ENCODE measurements around the gene SH2B3. TPM values are rescaled to one million over a fixed set of nuclear protein-coding genes. Genes with fewer than 3 reads are reported as not detected.
"Not testable (repeated sequence)": the region's sequence is repeated elsewhere in the genome, so short reads cannot be mapped to it uniquely, and the experiment has no call there.

SH2B3 gene
- total and polyA plus RNA-seq, 8 donors = 2.5 to 21.7 (median 8.8) TPM

GRCh38 chr12:111368788-111369495 is 36.8 kb upstream of the SH2B3 start, which contains the start of gene PHETA1:
Gene PHETA1, minus strand, starts transcription at chr12:111369095. Its CDS starts 5,668 bp downstream, at chr12:111363427.
- DNase-seq = peak; percentile 97
- intact Hi-C loops (cut with DNase I; ENCODE audit: low total_unique reads) = no loop called here
- Histone ChIP-seq H3K4me3 (peak within 1 kb of the TSS; percentile 82 to 91 (median 86)), H3K36me3 (peaks cover 0 to 26% (median 24%) of the 10 kb centered on the region in 4 donors), H3K4me1 (peaks cover 33 to 56% (median 43%) of the 10 kb centered on the region in 4 donors), H3K27ac (peak within 1 kb of the TSS; percentile 80 to 91 (median 88)), H3K9me3 (no peaks in the 10 kb centered on the region), H3K27me3 (no peaks in the 10 kb centered on the region)
- peak in 1 of 7 experiments; percentile 25 for TF ChIP-seq CTCF (IDR thresholded peaks at IDR 0.05)
- no peak for TF ChIP-seq POLR2A (IDR thresholded peaks at IDR 0.05)
- peak in 2 of 3 donors; percentile 82 to 84 for TF ChIP-seq POLR2AphosphoS5 (IDR thresholded peaks at IDR 0.05)
- no peak for TF ChIP-seq EP300 (IDR thresholded peaks at IDR 0.05)
- WGBS, 5 donors = 1% methylated on average over 21 to 72 of the region's 72 CpGs

GRCh38 chr12:111369496-111370220 is 36.1 kb upstream of the SH2B3 start:
- WGBS, 5 donors = 52 to 68% (median 61%) methylated on average over 13 of the region's 13 CpGs
- intact Hi-C loops (cut with DNase I; ENCODE audit: low total_unique reads) = no loop called here
- TF ChIP-seq POLR2A (IDR thresholded peaks at IDR 0.05) = no peak
- TF ChIP-seq EP300 (IDR thresholded peaks at IDR 0.05) = no peak
- TF ChIP-seq POLR2AphosphoS5 (IDR thresholded peaks at IDR 0.05) = no peak
- TF ChIP-seq CTCF (IDR thresholded peaks at IDR 0.05) = no peak

GRCh38 chr12:111373231-111373630 is 32.5 kb upstream of the SH2B3 start:
- H3K4me3 ChIP-seq; DNase-seq; intact Hi-C loops (cut with DNase I; ENCODE audit: low total_unique reads); H3K27me3 ChIP-seq; H3K36me3 ChIP-seq; H3K27ac ChIP-seq; H3K9me3 ChIP-seq: not testable (repeated sequence)
- WGBS, 5 donors = 91 to 100% (median 95%) methylated on average over 1 of the region's 1 CpG
- H3K4me1 ChIP-seq = peaks cover 9 to 17% (median 14%) of the 10 kb centered on the region in 4 donors

More at GRCh38 chr12:111369496-111370220, 36.1 kb upstream of the SH2B3 start:
- peak overlapping the region in 4 of 5 donors; percentile 80 to 91 (median 88) for H3K27ac ChIP-seq
- DNase-seq = no peak
- H3K4me1 ChIP-seq = peaks cover 33 to 49% (median 39%) of the 10 kb centered on the region in 4 donors
- peak overlapping the region; percentile 82 to 91 (median 86) for H3K4me3 ChIP-seq
- no peaks in the 10 kb centered on the region for H3K27me3 ChIP-seq
- H3K36me3 ChIP-seq = peaks cover 0 to 18% (median 17%) of the 10 kb centered on the region in 4 donors
- H3K9me3 ChIP-seq = no peaks in the 10 kb centered on the region

- Histone ChIP-seq H3K27ac (no peak overlapping the region), H3K4me1 (no peaks in the 10 kb centered on the region), H3K4me3 (no peak overlapping the region), H3K36me3 (no peaks in the 10 kb centered on the region), H3K27me3 (no peaks in the 10 kb centered on the region), H3K9me3 (peaks cover 0 to 7% (median 0%) of the 10 kb centered on the region in 4 donors)
- TF ChIP-seq CTCF (IDR thresholded peaks at IDR 0.05) (no peak), EP300 (IDR thresholded peaks at IDR 0.05) (no peak), POLR2A (IDR thresholded peaks at IDR 0.05) (no peak)
- intact Hi-C loops (cut with DNase I; ENCODE audit: low total_unique reads) = no loop called here
- DNase-seq = no peak
- 89 to 100% (median 97%) methylated on average over 3 of the region's 3 CpGs for WGBS, 5 donors
These were observed 28.3 kb upstream of the SH2B3 start for GRCh38 chr12:111377440-111377839.
